SK-N-SH treated with all-trans-retinoic acid at 6 μM for 48 hours (cell line): Measurements from ENCODE around the gene ZNRF2.
A peak's percentile ranks its signal among the peaks of the same experiment; 100 is the strongest.

ENCODE experiments used
- ATAC-seq: fragments of 200-7000 bp; cut with Tn5 transposase; 3 replicates; pipeline ENCODE4 v1.9.1; 2020; ENCODE audit warnings: mild to moderate bottlenecking, moderate library complexity
- ARNTL ChIP-seq: fragments of 450-650 bp; formaldehyde crosslinking; IDR thresholded peaks from 2 replicates; pipeline ENCODE4 v1.5.0; 2020; ENCODE audit warnings: low read depth, mild to moderate bottlenecking, moderate library complexity, borderline replicate concordance
- BACH2 ChIP-seq: fragments of 250-450 bp; sonication (Bioruptor Pico); IDR thresholded peaks from 2 replicates; pipeline ENCODE4 v1.9.0; 2021; ENCODE audit warnings: mild to moderate bottlenecking, borderline replicate concordance
- SNAI2 ChIP-seq: fragments of 250-450 bp; sonication (Bioruptor Pico); IDR thresholded peaks from 2 replicates; pipeline ENCODE4 v1.5.0; 2020; ENCODE audit warnings: mild to moderate bottlenecking, moderate library complexity
- TOX ChIP-seq: fragments of 250-450 bp; sonication (Bioruptor Pico); IDR thresholded peaks from 2 replicates; pipeline ENCODE4 v1.8.0; 2021; ENCODE audit warnings: mild to moderate bottlenecking, moderate library complexity, borderline replicate concordance
- ZC3H10 ChIP-seq: fragments of 250-450 bp; sonication (Bioruptor Pico); IDR thresholded peaks from 2 replicates; pipeline ENCODE4 v1.5.1; 2021; ENCODE audit warnings: mild to moderate bottlenecking, moderate library complexity
- ZFP3 ChIP-seq: fragments of 250-450 bp; sonication (Bioruptor Pico); IDR thresholded peaks from 2 replicates; pipeline ENCODE4 v1.5.0; 2020; ENCODE audit warnings: mild to moderate bottlenecking, moderate library complexity
- ZFP30 ChIP-seq: fragments of 450-650 bp; formaldehyde crosslinking; IDR thresholded peaks from 2 replicates; pipeline ENCODE4 v1.5.0; 2022; ENCODE audit warnings: mild to moderate bottlenecking, moderate library complexity
- ZNF70 ChIP-seq: fragments of 450-650 bp; formaldehyde crosslinking; IDR thresholded peaks from 2 replicates; pipeline ENCODE4 v1.5.0; 2020; ENCODE audit warnings: mild to moderate bottlenecking, moderate library complexity
- ZNF8 ChIP-seq: fragments of 450-650 bp; formaldehyde crosslinking; IDR thresholded peaks from 2 replicates; pipeline ENCODE4 v1.5.0; 2020; ENCODE audit warnings: mild to moderate bottlenecking, moderate library complexity
- TF ChIP-seq, protein P1 (sequence below): fragments of 250-450 bp; sonication (Bioruptor Pico); IDR thresholded peaks from 2 replicates; pipeline ENCODE4 v1.8.0; 2021; ENCODE audit warnings: low read depth, mild to moderate bottlenecking, moderate library complexity, borderline replicate concordance
- TF ChIP-seq, protein P2 (sequence below): fragments of 250-450 bp; sonication (Bioruptor Pico); IDR thresholded peaks from 2 replicates; pipeline ENCODE4 v1.5.1; 2021; ENCODE audit warnings: mild to moderate bottlenecking, moderate library complexity
- TF ChIP-seq, protein P3 (sequence below): fragments of 250-450 bp; sonication (Bioruptor Pico); IDR thresholded peaks from 2 replicates; pipeline ENCODE4 v1.5.1; 2020; ENCODE audit warnings: low read depth, mild to moderate bottlenecking, moderate library complexity
- TF ChIP-seq, protein P4 (sequence below): fragments of 250-450 bp; sonication (Bioruptor Pico); IDR thresholded peaks from 2 replicates; pipeline ENCODE4 v1.5.0; 2020; ENCODE audit warnings: mild to moderate bottlenecking, moderate library complexity

ZNRF2 gene

DNA sequence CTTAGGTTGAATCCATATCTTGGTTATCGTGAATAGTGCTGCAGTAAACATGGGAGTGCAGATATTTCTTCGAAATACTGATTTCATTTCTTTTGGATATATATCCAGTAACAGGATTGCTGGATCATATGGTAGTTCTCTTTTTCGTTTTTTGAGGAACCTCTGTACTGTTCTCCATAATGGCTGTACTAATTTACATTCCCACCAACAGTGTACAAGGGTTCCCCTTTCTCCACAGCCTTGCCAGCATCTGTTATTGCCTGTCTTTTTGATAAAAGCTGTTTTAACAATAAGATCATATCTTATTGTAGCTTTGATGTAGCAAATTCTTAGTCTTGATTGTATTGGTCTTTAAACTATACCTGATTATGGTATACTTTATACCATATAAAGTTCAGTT, 45.3 kb downstream of the ZNRF2 start (continued):
- TF ChIP-seq ZFP30 (CRISPR knock-in tag) (no peak), BACH2 (no peak)
- TF ChIP-seq, all 23 proteins: peak for 0

DNA sequence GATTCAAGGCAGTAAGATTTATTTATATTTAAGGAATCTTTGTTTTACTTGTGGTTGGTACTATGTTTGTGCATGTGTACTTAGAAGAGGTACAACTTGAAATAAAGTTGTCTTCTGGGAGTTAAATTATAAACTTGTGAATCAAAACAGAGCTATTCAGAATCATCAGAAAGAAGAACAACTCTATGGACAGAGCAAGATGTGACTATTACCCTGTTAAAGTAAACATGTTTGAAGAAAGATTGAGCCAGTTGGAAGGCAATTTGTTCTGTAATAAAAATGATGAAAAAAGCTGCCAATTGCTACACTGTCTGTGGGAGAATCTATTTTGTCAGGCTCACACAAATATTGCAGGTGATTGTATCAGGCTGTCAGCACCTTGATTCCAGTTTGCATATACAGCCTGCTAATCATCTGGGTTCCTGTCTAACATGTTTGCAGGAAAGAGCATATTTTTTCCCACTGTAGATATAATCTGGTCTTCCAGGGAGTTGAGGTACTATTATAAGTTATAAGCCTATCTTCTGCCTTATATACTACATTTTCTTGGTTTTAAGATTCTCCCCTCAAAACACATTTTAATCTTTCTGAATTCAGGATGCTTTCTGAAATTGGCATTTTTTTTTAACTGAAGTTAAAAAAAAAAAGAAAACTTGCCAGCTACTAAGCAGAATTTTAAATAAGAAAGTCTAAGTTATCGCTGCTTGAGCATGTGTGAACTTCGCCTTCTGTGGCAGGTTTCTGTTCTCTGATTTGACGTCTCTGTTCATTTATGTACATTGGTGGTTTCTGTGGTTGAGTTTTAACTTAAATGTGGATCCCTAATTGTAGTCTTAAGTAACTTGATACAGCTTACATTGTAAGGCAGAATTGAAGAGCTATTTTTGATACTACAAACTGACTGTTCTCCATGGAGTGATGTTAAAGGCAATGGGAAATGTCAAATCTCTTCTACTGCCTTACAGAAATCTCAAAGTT, 46.0 kb downstream of the ZNRF2 start:
- no peak for TF ChIP-seq ZNF8 (CRISPR knock-in tag)
- no peak for TF ChIP-seq ZC3H10
- TF ChIP-seq, protein P1, sequence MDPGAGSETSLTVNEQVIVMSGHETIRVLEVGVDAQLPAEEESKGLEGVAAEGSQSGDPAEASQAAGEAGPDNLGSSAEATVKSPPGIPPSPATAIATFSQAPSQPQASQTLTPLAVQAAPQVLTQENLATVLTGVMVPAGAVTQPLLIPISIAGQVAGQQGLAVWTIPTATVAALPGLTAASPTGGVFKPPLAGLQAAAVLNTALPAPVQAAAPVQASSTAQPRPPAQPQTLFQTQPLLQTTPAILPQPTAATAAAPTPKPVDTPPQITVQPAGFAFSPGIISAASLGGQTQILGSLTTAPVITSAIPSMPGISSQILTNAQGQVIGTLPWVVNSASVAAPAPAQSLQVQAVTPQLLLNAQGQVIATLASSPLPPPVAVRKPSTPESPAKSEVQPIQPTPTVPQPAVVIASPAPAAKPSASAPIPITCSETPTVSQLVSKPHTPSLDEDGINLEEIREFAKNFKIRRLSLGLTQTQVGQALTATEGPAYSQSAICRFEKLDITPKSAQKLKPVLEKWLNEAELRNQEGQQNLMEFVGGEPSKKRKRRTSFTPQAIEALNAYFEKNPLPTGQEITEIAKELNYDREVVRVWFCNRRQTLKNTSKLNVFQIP = no peak
- TF ChIP-seq ZFP30 (CRISPR knock-in tag) = no peak
- no peak for TF ChIP-seq ZFP3 (CRISPR knock-in tag)
- TF ChIP-seq ZNF70 = no peak
- no peak for TF ChIP-seq TOX (CRISPR knock-in tag)
- no peak for TF ChIP-seq BACH2
- no peak for TF ChIP-seq SNAI2
- TF ChIP-seq, protein P2, sequence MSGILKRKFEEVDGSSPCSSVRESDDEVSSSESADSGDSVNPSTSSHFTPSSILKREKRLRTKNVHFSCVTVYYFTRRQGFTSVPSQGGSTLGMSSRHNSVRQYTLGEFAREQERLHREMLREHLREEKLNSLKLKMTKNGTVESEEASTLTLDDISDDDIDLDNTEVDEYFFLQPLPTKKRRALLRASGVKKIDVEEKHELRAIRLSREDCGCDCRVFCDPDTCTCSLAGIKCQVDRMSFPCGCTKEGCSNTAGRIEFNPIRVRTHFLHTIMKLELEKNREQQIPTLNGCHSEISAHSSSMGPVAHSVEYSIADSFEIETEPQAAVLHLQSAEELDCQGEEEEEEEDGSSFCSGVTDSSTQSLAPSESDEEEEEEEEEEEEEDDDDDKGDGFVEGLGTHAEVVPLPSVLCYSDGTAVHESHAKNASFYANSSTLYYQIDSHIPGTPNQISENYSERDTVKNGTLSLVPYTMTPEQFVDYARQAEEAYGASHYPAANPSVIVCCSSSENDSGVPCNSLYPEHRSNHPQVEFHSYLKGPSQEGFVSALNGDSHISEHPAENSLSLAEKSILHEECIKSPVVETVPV (CRISPR knock-in tag) = no peak
- TF ChIP-seq, protein P3, sequence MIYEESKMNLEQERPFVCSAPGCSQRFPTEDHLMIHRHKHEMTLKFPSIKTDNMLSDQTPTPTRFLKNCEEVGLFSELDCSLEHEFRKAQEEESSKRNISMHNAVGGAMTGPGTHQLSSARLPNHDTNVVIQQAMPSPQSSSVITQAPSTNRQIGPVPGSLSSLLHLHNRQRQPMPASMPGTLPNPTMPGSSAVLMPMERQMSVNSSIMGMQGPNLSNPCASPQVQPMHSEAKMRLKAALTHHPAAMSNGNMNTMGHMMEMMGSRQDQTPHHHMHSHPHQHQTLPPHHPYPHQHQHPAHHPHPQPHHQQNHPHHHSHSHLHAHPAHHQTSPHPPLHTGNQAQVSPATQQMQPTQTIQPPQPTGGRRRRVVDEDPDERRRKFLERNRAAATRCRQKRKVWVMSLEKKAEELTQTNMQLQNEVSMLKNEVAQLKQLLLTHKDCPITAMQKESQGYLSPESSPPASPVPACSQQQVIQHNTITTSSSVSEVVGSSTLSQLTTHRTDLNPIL = no peak
- TF ChIP-seq, protein P4, sequence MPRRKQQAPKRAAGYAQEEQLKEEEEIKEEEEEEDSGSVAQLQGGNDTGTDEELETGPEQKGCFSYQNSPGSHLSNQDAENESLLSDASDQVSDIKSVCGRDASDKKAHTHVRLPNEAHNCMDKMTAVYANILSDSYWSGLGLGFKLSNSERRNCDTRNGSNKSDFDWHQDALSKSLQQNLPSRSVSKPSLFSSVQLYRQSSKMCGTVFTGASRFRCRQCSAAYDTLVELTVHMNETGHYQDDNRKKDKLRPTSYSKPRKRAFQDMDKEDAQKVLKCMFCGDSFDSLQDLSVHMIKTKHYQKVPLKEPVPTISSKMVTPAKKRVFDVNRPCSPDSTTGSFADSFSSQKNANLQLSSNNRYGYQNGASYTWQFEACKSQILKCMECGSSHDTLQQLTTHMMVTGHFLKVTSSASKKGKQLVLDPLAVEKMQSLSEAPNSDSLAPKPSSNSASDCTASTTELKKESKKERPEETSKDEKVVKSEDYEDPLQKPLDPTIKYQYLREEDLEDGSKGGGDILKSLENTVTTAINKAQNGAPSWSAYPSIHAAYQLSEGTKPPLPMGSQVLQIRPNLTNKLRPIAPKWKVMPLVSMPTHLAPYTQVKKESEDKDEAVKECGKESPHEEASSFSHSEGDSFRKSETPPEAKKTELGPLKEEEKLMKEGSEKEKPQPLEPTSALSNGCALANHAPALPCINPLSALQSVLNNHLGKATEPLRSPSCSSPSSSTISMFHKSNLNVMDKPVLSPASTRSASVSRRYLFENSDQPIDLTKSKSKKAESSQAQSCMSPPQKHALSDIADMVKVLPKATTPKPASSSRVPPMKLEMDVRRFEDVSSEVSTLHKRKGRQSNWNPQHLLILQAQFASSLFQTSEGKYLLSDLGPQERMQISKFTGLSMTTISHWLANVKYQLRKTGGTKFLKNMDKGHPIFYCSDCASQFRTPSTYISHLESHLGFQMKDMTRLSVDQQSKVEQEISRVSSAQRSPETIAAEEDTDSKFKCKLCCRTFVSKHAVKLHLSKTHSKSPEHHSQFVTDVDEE (CRISPR knock-in tag) = no peak
- no peak for TF ChIP-seq ARNTL (CRISPR knock-in tag)

DNA sequence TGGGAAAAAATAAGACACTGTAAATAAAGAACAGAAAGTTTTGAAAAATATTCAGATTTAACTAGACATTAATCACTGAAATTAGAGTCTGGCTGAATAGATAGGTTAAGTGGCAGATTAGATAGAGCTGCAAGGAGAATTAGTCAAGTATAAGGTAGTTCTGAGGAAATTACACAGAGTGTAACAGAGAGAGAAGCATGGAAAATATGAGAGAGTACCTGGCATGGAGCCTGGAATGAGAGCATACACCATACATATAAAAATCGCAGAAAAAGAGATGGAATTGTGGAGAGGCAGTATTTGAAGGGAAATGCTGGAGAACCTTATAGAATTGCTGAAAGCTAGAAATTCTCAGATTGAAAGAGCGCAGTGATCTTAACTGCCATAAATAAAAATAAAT, 46.9 kb downstream of the ZNRF2 start:
- ATAC-seq = no peak
- TF ChIP-seq, protein P3 = no peak
- TF ChIP-seq ZNF70 (no peak), ARNTL (CRISPR knock-in tag) (no peak), ZC3H10 (no peak), ZFP30 (CRISPR knock-in tag) (peak; percentile 30; the same call in 1 of the 2 replicates)

More for the DNA sequence above, 46.0 kb downstream of the ZNRF2 start:
- ATAC-seq = no peak

DNA sequence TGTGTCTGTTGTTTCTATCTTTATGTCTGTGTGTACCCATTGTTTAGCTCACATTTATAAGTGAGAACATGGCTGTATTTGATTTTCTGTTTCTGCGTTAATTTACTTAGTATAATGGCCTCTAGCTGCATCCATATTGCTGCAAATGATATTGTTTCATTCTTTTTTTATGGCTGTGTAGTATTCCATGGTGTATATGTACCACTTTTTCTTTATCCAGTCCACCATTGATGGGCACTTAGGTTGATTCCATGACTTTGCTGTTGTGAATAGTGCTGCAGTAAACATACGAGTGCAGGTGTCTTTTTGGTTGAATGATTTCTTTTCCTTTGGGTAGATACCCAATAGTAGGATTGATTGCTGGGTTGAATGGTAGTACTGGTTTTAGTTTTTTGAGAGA, 48.2 kb downstream of the ZNRF2 start:
- no peak for ATAC-seq
- TF ChIP-seq, protein P1 = no peak
- TF ChIP-seq ZFP3 (CRISPR knock-in tag) = no peak
